HG03280 (cell line): ENCODE measurements around the gene CNOT11.
"Not testable (repeated sequence)": the region's sequence is repeated elsewhere in the genome, so short reads cannot be mapped to it uniquely, and the experiment has no call there.

ENCODE experiments used
- ATAC-seq: cut with Tn5 transposase; IDR thresholded peaks from one replicate; pipeline ENCODE4 v1.9.1; 2021; ENCODE audit warnings: mild to moderate bottlenecking, moderate library complexity; ENCODE audit not compliant: unreplicated experiment

The CNOT11 gene

GRCh38 chr2:101308432-101309210 is 55.9 kb downstream of the CNOT11 start, which contains the start of gene RNF149:
TSS of gene RNF149 (minus strand) at chr2:101308701. CDS start at chr2:101308588, 113 bp downstream.
- peak; percentile 61 for ATAC-seq

DNA sequence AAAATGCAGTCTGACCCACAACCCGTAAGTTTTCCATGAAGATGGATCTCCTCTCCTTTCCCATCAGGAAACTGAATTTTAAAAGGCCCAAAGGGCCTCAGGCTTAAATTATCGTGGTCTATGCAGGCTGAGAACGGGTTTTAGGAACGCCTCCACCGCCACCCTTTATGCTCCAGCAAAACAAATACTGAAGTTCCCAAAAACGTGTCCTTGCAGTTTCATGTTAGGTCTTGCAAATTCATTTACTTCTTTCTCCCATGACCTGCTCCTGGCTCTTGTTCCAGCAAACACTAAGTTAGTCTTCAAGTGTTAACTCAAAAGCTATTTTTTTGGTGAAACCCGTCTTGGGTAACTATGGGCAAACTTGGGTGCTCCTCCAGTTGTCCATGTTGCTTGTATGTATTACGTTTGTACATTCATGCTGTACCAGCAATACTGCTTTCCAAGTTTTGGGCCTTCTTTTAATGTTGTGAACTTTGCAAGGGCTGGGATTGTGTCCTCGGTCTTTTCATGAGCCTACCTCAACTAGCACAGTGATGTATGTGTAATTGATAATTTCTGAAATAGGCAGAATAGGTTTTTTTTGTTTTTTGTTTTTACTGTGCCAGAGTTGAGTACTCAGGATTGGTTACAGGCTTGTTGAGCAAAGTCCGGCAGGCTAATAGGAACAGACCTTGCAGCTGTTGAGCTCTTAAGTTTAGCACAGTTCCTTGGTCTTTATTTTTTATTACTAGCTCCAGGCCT is 57.6 kb downstream of the CNOT11 start:
- ATAC-seq = no peak

DNA sequence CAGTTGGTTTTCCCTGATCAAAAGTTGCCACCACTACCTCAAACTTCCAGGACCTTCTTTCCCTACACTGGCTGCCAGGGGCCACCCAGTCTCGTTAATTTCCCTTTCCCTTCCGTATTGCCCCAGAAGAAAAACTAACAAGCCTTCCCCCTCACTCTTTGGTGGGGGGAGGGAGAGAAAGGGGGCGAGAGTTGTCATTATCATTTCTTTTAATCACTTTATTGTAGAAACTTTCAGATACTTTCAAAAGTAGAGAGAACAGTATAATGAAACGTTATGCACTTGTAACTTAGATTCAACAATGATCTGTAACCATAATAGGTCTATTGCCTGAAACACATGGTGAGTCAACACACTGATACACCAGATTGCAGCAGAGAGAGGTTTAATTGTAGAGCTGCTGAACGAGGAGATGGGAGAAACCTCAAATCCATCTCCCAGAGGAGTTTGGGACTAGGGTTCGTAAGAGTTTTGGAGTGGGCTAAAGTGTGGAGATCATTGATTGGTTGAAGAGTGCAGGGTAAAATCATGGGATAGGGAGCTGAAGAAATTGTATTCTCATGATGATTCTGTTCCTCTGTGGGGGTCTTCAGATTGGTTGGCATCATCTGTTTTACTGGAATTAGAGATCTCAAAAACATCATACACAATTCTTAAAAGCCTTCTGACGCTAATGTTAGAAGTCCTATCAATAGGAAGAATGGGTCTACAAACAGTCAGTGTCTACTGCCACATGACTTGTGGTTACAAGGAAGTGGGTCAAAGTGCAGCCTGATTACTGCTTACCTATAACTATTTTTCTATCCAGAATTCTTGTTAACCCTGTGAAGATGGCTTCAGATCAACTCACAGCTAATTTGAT is 58.4 kb downstream of the CNOT11 start:
- ATAC-seq = no peak

DNA sequence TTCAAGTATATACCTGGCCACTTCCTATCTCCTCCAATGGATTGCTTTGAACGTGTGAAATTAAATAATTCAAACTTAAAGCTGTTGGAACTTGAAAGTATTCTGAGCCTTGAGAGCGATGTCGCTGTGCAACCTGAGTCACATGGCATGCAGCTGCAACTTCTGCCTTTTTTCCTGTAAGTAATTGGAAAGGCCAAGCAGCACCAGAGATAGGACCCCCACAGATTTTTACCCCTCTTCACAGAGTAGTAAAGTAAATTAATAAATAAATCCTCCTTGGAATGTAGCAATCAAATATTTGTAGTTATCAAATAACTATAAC is 59.0 kb downstream of the CNOT11 start:
- no peak for ATAC-seq

DNA sequence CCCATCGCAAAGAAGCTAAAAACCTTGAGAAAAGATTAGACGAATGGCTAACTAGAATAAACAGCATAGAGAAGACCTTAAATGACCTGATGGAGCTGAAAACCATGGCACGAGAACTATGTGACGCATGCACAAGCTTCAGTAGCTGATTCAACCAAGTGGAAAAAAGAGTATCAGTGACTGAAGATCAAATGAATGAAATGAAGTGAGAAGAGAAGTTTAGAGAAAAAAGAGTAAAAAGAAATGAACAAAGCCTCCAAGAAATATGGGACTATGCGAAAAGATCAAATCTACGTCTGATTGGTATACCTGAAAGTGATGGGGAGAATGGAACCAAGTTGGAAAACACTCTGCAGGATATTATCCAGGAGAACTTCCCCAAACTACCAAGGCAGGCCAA is 63.9 kb downstream of the CNOT11 start:
- ATAC-seq = not testable (repeated sequence)
